GM12891 (cell line): ENCODE results near the gene FHL1.

Experiments used
- POLR2A ChIP-seq: IDR thresholded peaks from 2 replicates; pipeline ENCODE4 v1.6.1; 2011; ENCODE audit warnings: low read depth, low read length, control low read depth
- POLR2AphosphoS5 ChIP-seq: IDR thresholded peaks from 2 replicates; pipeline ENCODE4 v1.6.1; 2011; ENCODE audit warnings: low read depth, low read length, control low read depth
- POU2F2 ChIP-seq: IDR thresholded peaks from 2 replicates; pipeline ENCODE4 v1.6.1; 2011; ENCODE audit warnings: low read depth, mild to moderate bottlenecking, control low read depth, low read length, moderate library complexity
- TAF1 ChIP-seq: IDR thresholded peaks from 2 replicates; pipeline ENCODE4 v1.6.1; 2011; ENCODE audit warnings: low read depth, low read length, control low read depth

DNA sequence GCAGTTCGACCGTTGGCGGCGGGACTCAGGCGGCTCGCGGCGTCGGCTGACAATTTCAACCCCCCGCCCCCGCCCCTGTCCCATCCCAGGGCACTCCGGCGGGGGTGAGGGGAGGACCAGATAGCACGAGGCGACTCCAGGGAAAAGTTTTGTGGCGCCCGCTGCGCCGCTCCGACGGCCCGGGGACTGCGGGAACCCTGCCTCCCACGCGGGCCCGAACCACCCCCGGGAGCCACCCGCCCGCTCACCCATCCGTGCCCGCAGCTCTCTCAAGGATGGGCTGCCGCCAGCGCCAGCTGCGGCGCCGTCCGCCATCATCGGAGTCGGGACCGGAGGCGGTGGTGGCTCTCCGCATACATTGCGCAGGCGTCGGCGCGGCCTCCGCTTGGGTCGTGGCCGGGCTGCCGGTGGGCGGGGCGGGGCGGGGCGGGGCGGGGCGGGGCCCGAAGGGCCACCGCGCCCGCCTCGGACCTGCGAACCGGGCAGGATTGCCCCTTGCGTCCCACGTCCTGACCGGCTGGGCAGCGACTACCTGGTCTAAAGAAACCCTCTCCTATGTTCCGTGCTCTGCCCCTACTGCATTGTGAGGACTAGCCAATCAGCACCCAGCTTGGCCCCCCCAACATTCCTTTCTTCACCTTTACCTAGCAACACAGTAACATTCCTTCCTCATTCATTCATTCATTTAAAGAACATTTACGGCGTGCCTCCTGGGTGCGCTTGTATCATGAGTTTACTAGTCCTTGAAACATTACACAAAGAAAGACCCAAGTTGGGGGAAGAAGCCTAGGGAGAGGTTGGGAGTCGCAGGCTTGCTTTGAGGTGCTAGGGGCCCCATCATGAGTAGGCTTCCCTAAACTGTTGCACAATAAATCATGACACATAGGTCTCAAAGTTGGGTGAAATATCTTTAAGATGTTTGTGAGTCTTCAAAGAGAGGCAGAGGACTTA, 104.0 kb downstream of the FHL1 start, which contains the start of gene MAP7D3:
- no peak for TF ChIP-seq POU2F2
- TF ChIP-seq POLR2A: 0 out of 2 replicates have a peak, but pooled peaks have one; percentile 49
- peak; percentile 34; the same call in 1 of the 2 replicates for TF ChIP-seq TAF1
- TF ChIP-seq POLR2AphosphoS5: 0 out of 2 replicates have a peak, but pooled peaks have one; percentile 32
